ENCODE results near the gene CCDC177.

The CCDC177 gene

DNA sequence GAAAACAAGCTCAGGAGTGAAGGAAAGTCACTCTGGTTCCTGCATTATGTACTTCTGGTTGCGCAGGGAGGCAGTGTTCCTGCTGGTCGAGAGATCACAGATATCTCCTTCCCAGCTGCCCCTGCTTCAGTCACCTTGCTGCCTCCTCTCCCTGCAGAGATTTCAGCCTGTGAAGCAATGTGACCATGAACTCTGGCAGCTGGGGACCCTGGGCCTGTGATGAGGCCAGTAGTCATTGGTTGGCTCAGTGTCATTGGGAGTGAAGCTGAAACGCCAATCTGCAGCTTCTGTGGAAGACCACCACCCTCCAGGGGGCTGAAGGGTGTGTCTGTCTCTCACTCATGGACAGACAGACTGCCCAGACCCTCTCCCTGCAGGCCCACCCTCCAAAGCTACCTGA, 45.1 kb downstream of the CCDC177 start:
- DNase-seq (ENCODE audit: low read depth) = no peak

DNA sequence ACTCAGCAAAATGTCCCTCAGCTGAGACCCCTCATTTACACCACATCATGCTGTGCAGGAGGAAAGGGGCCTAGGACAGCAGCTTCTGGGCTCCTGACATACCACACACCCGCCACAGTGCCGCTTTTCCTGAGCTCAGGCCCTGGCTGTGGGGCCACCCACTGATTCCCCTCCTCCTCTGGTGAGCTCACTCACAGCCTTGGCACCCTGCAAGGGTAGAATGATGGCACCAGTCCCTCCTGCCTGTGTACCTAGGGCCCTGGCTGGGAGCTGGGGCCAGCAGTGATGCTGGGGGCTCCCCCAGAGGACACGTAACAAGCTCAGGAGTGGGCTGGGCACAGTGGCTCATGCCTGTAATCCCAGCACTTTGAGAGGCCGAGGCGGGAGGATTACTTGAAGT, 45.7 kb downstream of the CCDC177 start:
- no peak for DNase-seq (ENCODE audit: low read depth)

DNA sequence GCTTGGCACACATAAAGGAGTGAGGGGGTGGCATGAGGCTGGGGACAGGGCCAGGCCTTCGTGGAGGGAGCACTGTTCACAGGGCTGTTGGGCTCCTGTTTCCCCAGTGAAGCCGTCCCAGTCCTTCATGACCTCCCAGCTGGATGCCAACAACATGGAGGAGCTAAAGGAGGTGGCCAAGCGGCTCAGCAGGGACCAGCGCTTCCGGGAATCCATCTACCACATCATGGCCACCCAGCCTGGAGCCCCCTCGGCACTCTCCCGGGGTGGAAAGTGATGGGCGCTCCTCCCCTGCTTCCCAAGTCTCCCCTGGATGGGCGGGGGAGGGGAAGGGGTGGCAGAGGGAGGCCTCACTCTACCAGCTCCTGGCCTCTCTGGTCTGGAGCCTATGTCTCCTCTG, 46.5 kb downstream of the CCDC177 start:
- no peak for DNase-seq (ENCODE audit: low read depth)

DNA sequence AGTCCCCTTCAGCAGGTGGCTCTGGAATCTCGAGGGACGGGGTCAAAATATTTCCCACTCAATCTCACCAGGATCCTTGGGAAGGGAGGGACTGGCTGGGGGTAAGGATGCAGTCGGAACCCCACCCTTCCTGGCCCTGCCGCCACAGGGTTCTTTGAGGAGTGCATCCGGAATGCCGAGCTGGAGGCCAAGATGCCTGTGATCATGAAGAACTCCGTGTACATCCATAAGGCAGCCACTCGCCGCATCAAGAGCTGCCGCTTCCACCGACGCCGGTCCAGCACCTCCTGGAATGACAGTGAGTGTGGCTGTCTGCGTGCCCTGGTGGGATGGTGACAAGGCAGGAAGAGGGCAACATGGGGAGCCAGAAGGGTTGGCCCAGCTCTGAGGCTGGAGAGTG, 47.0 kb downstream of the CCDC177 start:
- DNase-seq (ENCODE audit: low read depth) = no peak

DNA sequence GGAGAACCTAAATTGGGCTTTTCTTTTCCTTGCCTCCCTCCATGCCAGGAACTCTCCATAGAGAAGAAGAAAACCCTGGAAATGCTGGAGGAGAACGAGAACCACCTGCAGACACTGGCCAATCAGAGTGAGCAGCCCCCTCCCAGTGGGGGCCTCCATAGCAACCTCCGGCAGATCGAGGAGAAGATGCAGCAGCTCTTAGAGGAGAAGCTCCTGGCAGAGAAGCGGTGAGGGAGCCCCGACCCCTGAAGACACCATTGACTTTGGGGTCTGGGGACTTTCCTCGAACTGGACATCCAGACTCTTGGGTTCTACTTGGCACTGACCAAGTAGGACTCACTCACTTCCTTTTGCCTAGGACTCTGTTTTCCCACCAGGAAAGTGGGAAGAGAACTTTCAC, 48.8 kb downstream of the CCDC177 start:
- DNase-seq (ENCODE audit: low read depth) = no peak

DNA sequence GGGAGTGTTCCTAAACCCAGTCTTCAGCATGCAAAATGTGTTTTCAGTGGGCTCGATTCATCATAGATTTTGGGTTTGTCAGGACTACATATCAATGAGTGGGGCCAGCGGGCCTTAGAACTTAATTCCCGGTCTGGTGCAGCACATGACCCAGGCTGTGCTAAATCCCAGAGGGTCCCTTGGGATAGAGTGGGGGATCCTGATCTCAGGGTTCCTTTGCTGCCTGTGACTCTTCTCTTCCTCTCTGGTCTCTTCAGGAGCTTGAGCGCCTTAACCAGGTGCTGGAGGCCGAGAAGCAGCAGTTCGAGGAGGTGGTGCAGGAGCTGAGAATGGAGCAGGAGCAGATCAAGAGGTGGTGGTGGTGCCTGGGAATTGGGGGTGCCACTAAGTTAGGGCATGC, 52.6 kb downstream of the CCDC177 start:
- no peak for DNase-seq (ENCODE audit: low read depth)

Data from T follicular helper cell (primary cell).